ENCODE results near the gene COX20.

GRCh38 chr1:244843148-244843978 is 7.9 kb downstream of the COX20 start:
- no peak for TF ChIP-seq EZH2 (IDR thresholded peaks at IDR 0.05; ENCODE audit: borderline replicate concordance, control insufficient read depth, low read depth, low read length)
- no peak for TF ChIP-seq POLR2A (IDR thresholded peaks at IDR 0.05; ENCODE audit: low read depth, low read length)
- TF ChIP-seq SIX5 (IDR thresholded peaks at IDR 0.05; ENCODE audit: low read depth, low read length, severe bottlenecking), result no peak
- TF ChIP-seq, protein P1, sequence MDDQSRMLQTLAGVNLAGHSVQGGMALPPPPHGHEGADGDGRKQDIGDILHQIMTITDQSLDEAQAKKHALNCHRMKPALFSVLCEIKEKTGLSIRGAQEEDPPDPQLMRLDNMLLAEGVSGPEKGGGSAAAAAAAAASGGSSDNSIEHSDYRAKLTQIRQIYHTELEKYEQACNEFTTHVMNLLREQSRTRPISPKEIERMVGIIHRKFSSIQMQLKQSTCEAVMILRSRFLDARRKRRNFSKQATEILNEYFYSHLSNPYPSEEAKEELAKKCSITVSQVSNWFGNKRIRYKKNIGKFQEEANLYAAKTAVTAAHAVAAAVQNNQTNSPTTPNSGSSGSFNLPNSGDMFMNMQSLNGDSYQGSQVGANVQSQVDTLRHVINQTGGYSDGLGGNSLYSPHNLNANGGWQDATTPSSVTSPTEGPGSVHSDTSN (IDR thresholded peaks at IDR 0.05; ENCODE audit: insufficient replicate concordance, low read depth, low read length), result no peak
- TF ChIP-seq POLR2AphosphoS5 (IDR thresholded peaks at IDR 0.05; ENCODE audit: low read length), result no peak
- TF ChIP-seq CTCF (IDR thresholded peaks at IDR 0.05 in 2 of 3, conservative IDR thresholded peaks at IDR 0.05 in 1 of 3; ENCODE audit: control insufficient read depth in 2 of 3, extremely low read depth in 1 of 3, insufficient read depth in 1 of 3, low read depth in 3 of 3, low read length in 3 of 3), result no peak
